Measurements from ENCODE around the gene MMP17.

MMP17 gene

GRCh38 chr12:131854861-131855476 lies 26.8 kb downstream of the MMP17 start:
- no peak overlapping the region for H3K4me3 ChIP-seq (ENCODE audit: low read depth, low read length)
- TF ChIP-seq CTCF (IDR thresholded peaks at IDR 0.05; ENCODE audit: insufficient read depth, low read depth, low read length, missing control alignments): no peak
- no peak for DNase-seq (ENCODE audit: low read depth)

GRCh38 chr12:131855521-131856142 lies 27.4 kb downstream of the MMP17 start:
- no peak for TF ChIP-seq CTCF (IDR thresholded peaks at IDR 0.05; ENCODE audit: insufficient read depth, low read depth, low read length, missing control alignments)
- no peak for DNase-seq (ENCODE audit: low read depth)
- H3K4me3 ChIP-seq (ENCODE audit: low read depth, low read length): no peak overlapping the region

GRCh38 chr12:131856366-131857097 lies 28.3 kb downstream of the MMP17 start:
- TF ChIP-seq CTCF (IDR thresholded peaks at IDR 0.05; ENCODE audit: insufficient read depth, low read depth, low read length, missing control alignments): no peak
- H3K4me3 ChIP-seq (ENCODE audit: low read depth, low read length): no peak overlapping the region
- DNase-seq (ENCODE audit: low read depth): no peak

GRCh38 chr12:131857908-131858850 lies 30.0 kb downstream of the MMP17 start:
- no peak for DNase-seq (ENCODE audit: low read depth)
- TF ChIP-seq CTCF (IDR thresholded peaks at IDR 0.05; ENCODE audit: insufficient read depth, low read depth, low read length, missing control alignments): no peak
- H3K4me3 ChIP-seq (ENCODE audit: low read depth, low read length): no peak overlapping the region

- no peak for DNase-seq (ENCODE audit: low read depth)
- no peak overlapping the region for H3K4me3 ChIP-seq (ENCODE audit: low read depth, low read length)
- no peak for TF ChIP-seq CTCF (IDR thresholded peaks at IDR 0.05; ENCODE audit: insufficient read depth, low read depth, low read length, missing control alignments)
Observed at GRCh38 chr12:131860472-131861260, 32.5 kb downstream of the MMP17 start.
